G401 (cell line): ENCODE data around the gene KRTAP5-4. TPM values are rescaled to one million over a fixed set of nuclear protein-coding genes. Genes with fewer than 3 reads are reported as not detected.
"Not testable (repeated sequence)": the region's sequence is repeated elsewhere in the genome, so short reads cannot be mapped to it uniquely, and the experiment has no call there.

ENCODE experiments used
- DNase-seq: peaks from one replicate; pipeline ENCODE4 v3.0.0-alpha.2; 2015; ENCODE audit warnings: low spot score
- in situ Hi-C: cut with HindIII; loops from 2 replicates; pipeline ENCODE4 v1.10.0; 2016; ENCODE audit warnings: low sequenced_read_pairs, mixed read lengths
- total RNA-seq: library from RNA; depleted of rRNA; stranded (reverse); fragments of >200 nt; shearing (Covaris generic); gene quantifications from 2 replicates; pipeline ENCODE4 v1.2.3, GENCODE V29; 2014; rRNA removed

The KRTAP5-4 gene
- total RNA-seq, 1 experiment from 2014 or later = not detected

- in situ Hi-C loops, DNase-seq: not testable (repeated sequence)
Observed at GRCh38 chr11:1584661-1585370, 37.1 kb downstream of the KRTAP5-4 start, which contains the start of gene KRTAP5-1. TSS of gene KRTAP5-1 (minus strand) at chr11:1585283. CDS start at chr11:1585249, 34 bp downstream.

DNA sequence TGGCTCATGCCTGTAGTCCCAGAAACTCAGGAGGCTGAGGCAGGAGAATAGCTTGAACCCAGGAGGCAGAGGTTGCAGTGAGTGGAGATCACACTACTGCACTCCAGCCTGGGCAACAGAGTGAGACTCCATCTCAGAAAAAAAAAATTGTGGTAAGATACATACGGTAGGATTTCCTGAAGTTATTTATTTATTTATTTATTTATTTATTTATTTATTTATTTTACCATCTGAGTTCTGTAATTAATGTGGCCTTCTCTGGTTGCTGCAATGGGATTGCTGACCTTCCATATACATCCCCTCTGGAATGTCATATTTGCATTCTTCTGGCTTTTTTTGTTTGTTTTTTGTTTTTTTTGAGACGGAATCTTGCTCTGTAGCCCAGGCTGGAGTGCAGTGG lies 39.0 kb downstream of the KRTAP5-4 start:
- DNase-seq, in situ Hi-C loops: not testable (repeated sequence)

DNA sequence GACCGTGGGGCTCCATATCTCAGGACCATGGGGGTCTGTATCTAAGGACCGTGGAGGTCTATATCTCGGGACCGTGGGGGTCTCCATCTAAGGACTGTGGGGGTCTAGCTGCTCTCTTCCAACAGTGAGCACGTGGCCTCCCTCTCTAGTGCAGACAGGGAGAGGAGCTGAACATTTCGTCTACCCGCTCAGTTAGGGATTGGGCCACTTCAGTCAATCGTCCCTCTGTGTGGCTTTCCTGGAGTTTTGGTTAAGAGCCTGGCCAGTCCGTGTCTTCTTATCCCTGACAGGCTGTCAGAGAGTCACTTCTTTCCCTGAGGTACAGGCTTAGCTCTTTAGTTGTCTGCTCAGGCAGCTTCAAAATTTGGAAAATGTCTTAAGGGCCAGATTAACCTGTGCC lies 40.0 kb downstream of the KRTAP5-4 start:
- DNase-seq = no peak
- in situ Hi-C loops = no loop called here

DNA sequence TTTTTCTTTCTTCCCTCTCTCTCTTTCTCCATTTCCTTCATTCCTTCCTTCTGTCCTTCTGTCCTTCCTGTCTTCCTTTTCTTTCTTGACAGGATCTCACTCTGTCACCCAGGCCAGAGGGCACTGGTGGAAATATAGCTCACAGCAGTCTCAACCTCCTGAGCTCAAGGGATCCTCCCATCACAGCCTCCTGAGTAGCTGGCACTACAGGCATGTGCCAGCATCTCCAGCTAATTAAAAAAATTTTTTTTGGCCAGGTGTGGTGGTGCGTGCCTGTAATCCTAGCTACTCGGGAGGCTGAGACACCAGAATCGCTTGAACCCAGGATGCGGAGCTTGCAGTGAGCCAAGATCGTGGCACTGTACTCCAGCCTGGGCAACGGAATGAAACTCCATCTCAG lies 45.1 kb downstream of the KRTAP5-4 start:
- in situ Hi-C loops = no loop called here
- DNase-seq = no peak

DNA sequence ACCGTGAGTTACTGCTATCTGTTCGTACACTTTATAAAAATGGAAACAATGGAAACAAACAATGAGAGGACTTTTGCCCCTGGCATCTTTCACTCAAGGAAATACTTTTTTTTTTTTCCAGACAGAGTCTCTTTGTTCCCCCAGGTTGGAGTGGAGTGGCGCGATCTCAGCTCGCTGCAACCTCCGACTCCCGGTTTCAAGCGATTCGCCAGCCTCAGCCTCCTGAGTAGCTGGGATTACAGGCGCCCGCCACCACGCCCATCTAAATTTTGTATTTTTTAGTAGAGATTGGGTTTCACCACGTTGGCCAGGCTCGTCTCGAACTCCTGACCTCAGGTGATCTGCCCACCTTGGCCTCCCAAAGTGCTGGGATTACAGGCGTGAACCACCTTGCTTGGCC lies 46.2 kb downstream of the KRTAP5-4 start:
- in situ Hi-C loops, DNase-seq: not testable (repeated sequence)

DNA sequence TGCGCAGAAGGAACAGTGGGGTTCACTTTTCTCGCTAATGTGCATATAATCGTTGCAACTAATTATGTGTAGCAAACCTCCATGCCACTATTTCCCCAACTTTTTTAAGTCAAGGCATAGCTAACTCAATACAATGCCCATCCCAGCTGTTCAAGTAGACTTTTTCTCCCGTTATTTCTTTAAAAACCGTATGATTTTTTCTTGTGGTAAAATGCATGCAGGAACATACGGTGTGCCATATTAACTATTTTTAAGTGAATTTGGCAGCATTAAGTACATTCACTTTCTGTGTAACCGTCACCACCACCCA lies 47.0 kb downstream of the KRTAP5-4 start:
- DNase-seq = no peak
- in situ Hi-C loops = no loop called here

- in situ Hi-C loops = no loop called here
- DNase-seq = peak; percentile 77
Observed at GRCh38 chr11:1574238-1574932, 47.6 kb downstream of the KRTAP5-4 start.

DNA sequence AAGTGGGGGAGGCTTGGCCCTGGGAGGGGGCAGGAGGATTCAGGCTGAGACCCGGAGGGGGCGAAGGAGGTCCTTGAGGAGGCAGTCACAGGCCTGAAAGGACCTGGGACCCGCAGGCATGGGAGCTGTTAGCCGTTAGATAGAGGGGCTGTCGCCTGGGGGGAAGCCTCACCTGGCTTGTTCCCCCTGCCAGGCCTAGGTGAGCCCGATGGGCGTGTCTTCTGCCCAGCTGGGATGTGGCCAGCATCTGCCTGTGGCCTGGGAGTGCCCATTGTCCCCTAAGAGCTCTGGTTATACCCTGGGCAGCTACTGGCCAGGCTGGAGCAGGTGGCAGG lies 48.1 kb downstream of the KRTAP5-4 start:
- in situ Hi-C loops = no loop called here
- DNase-seq = no peak

DNA sequence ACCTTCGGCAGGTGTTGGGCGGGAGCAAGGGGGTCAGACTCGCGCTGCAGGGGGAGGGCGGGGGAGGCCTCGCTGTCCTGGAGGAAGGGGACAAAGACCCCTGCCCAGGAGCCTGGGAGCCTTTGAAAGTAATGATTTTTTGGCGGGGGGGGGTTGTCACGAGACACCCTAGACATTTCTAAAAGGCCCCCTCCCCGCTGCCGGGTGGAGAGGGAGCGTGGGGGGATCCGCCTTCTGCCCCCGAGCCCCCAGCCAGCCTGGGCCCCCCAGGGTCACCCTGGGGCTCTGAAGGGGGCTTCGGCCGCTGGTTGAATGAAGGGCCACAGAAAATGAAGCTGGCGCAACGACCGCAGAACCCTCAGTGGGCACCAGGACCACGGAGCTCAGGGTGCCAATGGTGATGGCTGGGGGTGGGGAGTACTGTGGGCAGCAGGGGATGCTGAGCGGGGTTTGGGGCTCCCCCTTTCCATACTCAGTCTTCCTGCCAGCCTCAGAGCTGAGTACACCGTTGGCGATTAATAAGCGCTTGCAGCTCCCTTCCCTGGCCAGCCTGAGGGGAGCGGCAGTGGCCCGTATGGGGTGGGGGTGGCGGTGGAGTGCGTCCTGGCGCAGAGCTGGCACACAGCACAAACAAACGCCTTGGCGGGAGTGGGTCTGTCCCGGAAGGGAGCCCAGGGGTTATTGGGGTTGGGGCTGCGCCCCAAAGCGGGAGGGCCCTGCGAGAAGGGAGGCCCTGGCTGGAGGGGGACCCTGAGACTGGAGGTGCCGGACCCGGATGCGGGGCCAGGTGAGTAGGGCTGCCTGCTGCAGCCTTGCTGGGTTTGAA lies 48.6 kb downstream of the KRTAP5-4 start:
- DNase-seq = no peak
- in situ Hi-C loops = no loop called here

- DNase-seq = peak; percentile 92
- in situ Hi-C loops = no loop called here
Observed at GRCh38 chr11:1572197-1573076, 49.5 kb downstream of the KRTAP5-4 start, which contains the start of gene DUSP8. TSS of gene DUSP8 (minus strand) at chr11:1572271. CDS start at chr11:1565826, 6,445 bp downstream.

GRCh38 chr11:1571760-1572196 lies 50.2 kb downstream of the KRTAP5-4 start:
- in situ Hi-C loops = no loop called here
- no peak for DNase-seq

Other genes starting within 250 kb of the KRTAP5-4 start
- 5.2 and 9.2 TPM in 2 replicates for gene BRSK2, start 232.2 kb downstream of the KRTAP5-4 start, total RNA-seq
- gene MOB2, start 135.4 kb downstream of the KRTAP5-4 start, total RNA-seq = 27.4 and 39.9 TPM in 2 replicates
- 1.5 and 8.9 TPM in 2 replicates for gene DUSP8, start 49.9 kb downstream of the KRTAP5-4 start, total RNA-seq
- not detected in 2 replicates for gene KRTAP5-1, start 36.9 kb downstream of the KRTAP5-4 start, total RNA-seq
- not detected in 2 replicates for gene KRTAP5-2, start 23.8 kb downstream of the KRTAP5-4 start, total RNA-seq
- gene KRTAP5-3, start 13.7 kb downstream of the KRTAP5-4 start, total RNA-seq = not detected in 2 replicates
- gene KRTAP5-5, start 7.6 kb upstream of the KRTAP5-4 start, total RNA-seq = not detected in 2 replicates
- not detected in 2 replicates for gene KRTAP5-6, start 75.1 kb upstream of the KRTAP5-4 start, total RNA-seq
- not detected in 2 replicates for gene IFITM10, start 128.5 kb upstream of the KRTAP5-4 start, total RNA-seq
- gene CTSD, start 141.8 kb upstream of the KRTAP5-4 start, total RNA-seq = 192 and 219 TPM in 2 replicates
- gene SYT8, start 212.9 kb upstream of the KRTAP5-4 start, total RNA-seq = not detected in 2 replicates
- not detected in 2 replicates for gene TNNI2, start 216.8 kb upstream of the KRTAP5-4 start, total RNA-seq
- gene LSP1, start 230.9 kb upstream of the KRTAP5-4 start, total RNA-seq = 0.20 TPM in 1 of 2 replicates, not detected in the other